Measurements from ENCODE around the gene ZNF774. TPM values are rescaled to one million over a fixed set of nuclear protein-coding genes. Genes with fewer than 3 reads are reported as not detected.
A peak's percentile ranks its signal among the peaks of the same experiment; 100 is the strongest.

ZNF774 gene
- total and polyA plus RNA-seq, 2 of the 8 experiments (the other 6 are each of a cell fraction or from before 2014, with no cell fraction given), result 0.82 to 2.6 TPM

DNA sequence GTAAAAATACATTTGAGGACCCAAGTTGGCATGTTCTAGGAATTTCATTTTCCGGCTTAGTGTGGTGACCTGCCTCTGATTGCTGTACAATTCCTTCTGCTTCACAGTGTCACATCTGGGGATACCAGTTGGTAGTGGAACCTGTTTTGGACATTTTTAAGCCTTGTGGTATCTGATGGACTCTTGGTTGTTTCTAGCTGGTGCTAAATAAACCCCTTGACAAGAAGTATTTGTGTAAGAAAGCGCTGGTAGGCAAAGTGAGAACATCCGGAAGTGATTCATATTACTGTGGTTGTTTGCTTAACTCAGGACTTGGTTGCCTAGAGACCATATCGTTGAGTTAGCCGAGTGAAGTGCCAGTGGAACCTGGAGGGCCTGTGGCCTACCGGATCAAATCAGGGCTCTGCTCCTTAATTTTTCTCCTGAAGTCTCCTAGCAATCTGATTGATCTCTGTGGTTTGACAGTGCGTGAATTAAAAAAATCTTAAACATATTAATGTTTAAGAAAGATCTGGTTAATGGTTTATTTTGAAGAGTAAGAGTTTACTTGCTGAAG lies 48.8 kb downstream of the ZNF774 start:
- WGBS, 2 experiments (ENCODE audit: extremely low coverage in 1 of 2, insufficient coverage in 1 of 2, insufficient read length in 1 of 2, insufficient replicate concordance in 2 of 2, low coverage in 1 of 2, low lambda C conversion rate in 2 of 2, missing lambda C conversion rate in 1 of 2), result 30% methylated on average over 7 of the region's 7 CpGs; no CpG with 5 or more reads in 1 of the 2 experiments
- no peak overlapping the region for H3K4ac ChIP-seq (replicated peaks; ENCODE audit: insufficient read length, low read depth, low read length)
- H3K18ac ChIP-seq (ENCODE audit: extremely low read depth, low read length), result no peak overlapping the region
- TF ChIP-seq, protein P1, sequence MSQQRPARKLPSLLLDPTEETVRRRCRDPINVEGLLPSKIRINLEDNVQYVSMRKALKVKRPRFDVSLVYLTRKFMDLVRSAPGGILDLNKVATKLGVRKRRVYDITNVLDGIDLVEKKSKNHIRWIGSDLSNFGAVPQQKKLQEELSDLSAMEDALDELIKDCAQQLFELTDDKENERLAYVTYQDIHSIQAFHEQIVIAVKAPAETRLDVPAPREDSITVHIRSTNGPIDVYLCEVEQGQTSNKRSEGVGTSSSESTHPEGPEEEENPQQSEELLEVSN (IDR thresholded peaks at IDR 0.05), result no peak
- TF ChIP-seq JUND (IDR thresholded peaks at IDR 0.05; ENCODE audit: low read length) (peak; percentile 88), POLR2A (IDR thresholded peaks at IDR 0.05; ENCODE audit: control extremely low read depth in 1 of 2, low read depth in 2 of 2, low read length in 2 of 2) (peak; percentile 27 to 45; a peak in 2 of 3 replicates), ZNF274 (IDR thresholded peaks at IDR 0.05; ENCODE audit: borderline replicate concordance, extremely low read depth, low read length) (no peak), SP1 (IDR thresholded peaks at IDR 0.05; ENCODE audit: low read depth, low read length) (peak; percentile 47; the same call in 1 of the 2 replicates), GTF2F1 (IDR thresholded peaks at IDR 0.05; ENCODE audit: borderline replicate concordance, low read depth, low read length) (no peak), JUN (IDR thresholded peaks at IDR 0.05; ENCODE audit: low read depth, low read length) (peak; percentile 76), EP300 (IDR thresholded peaks at IDR 0.05; ENCODE audit: borderline replicate concordance in 1 of 2, low read depth in 2 of 2, low read length in 2 of 2) (peak in 1 of 2 experiments; percentile 72; a peak in 1 of 3 replicates), TAF1 (IDR thresholded peaks at IDR 0.05; ENCODE audit: low read depth, low read length) (peak; percentile 55; the same call in 1 of the 2 replicates), TBP (IDR thresholded peaks at IDR 0.05; ENCODE audit: low read depth, low read length) (no peak), HDAC6 (IDR thresholded peaks at IDR 0.05; ENCODE audit: low read depth, low read length) (no peak)
- no peaks in the 10 kb centered on the region for H3K27me3 ChIP-seq (replicated peaks in 1 of 4; ENCODE audit: control insufficient read depth in 3 of 4, extremely low read depth in 1 of 4, insufficient read depth in 3 of 4, low read length in 3 of 4)
- H3K9ac ChIP-seq (replicated peaks in 1 of 4; ENCODE audit: extremely low read depth in 1 of 4, low read depth in 3 of 4, low read length in 3 of 4), result peak overlapping the region in 2 of 4 experiments; percentile 40; a peak in 3 of 7 replicates
- H2BK5ac ChIP-seq (ENCODE audit: low read depth, low read length), result peak overlapping the region; percentile 62
- DNase-seq (ENCODE audit: low read depth in 1 of 2, low spot score in 2 of 2) (no peak), FAIRE-seq (peak; percentile 92)
- no peak overlapping the region for H4K5ac ChIP-seq (ENCODE audit: insufficient read length, low read depth, low read length)
- no peak overlapping the region for H2BK15ac ChIP-seq (ENCODE audit: low read length)
- H2BK120ac ChIP-seq (replicated peaks; ENCODE audit: low read depth, low read length), result no peak overlapping the region
- H3K36me3 ChIP-seq (ENCODE audit: control insufficient read depth in 2 of 4, insufficient read depth in 4 of 4, low read length in 3 of 4), result no peaks in the 10 kb centered on the region
- H3K23me2 ChIP-seq (ENCODE audit: low read depth, low read length), result no peaks in the 10 kb centered on the region
- peak overlapping the region; percentile 47 to 50 for H3K4me2 ChIP-seq (ENCODE audit: insufficient read depth in 1 of 2, low read depth in 2 of 2, low read length in 2 of 2)
- no peak overlapping the region for H4K8ac ChIP-seq (ENCODE audit: extremely low read depth, insufficient read depth, low read length)
- CTCF ChIA-PET (ENCODE audit: partially characterized antibody), result interaction anchor here (1.0 to 1.7 kb wide), 3 partner anchors 11 to 81 kb away, joined by 3 to 8 read pairs (median 3); no protein-coding TSS in a partner anchor
- peak overlapping the region in 2 of 4 experiments; percentile 15 to 31; a peak in 3 of 8 replicates for H3K4me3 ChIP-seq (ENCODE audit: extremely low read depth in 1 of 4, insufficient read depth in 2 of 4, low read depth in 3 of 4, low read length in 4 of 4)
- H3K9me3 ChIP-seq (ENCODE audit: insufficient read depth in 2 of 2, low read depth in 1 of 2, low read length in 1 of 2), result no peaks in the 10 kb centered on the region
- peak overlapping the region; percentile 51 for H3K27ac ChIP-seq (ENCODE audit: low read depth, low read length)
- H2BK12ac ChIP-seq (ENCODE audit: low read depth, low read length), result peak overlapping the region; percentile 10; the same call in 1 of the 2 replicates
- no peak overlapping the region for H2AK5ac ChIP-seq (ENCODE audit: low read depth, low read length)
- POLR2A ChIA-PET (ENCODE audit: partially characterized antibody), result interaction anchor here (1.0 to 1.6 kb wide), 4 partner anchors 10 to 13 kb away, joined by 3 to 12 read pairs (median 3); partner anchors contain the start of gene IQGAP1
- peaks cover 10 to 18% (median 14%) of the 10 kb centered on the region in 4 experiments for H3K4me1 ChIP-seq (replicated peaks in 1 of 4; ENCODE audit: control insufficient read depth in 3 of 4, insufficient read depth in 4 of 4, low read length in 3 of 4)
- H4K91ac ChIP-seq (replicated peaks; ENCODE audit: insufficient read length, low read length), result no peak overlapping the region
- H3K79me1 ChIP-seq (ENCODE audit: low read depth, low read length), result no peaks in the 10 kb centered on the region
- H2BK20ac ChIP-seq (ENCODE audit: low read length), result no peak overlapping the region
- peaks cover 17 to 94% of the 10 kb centered on the region in 2 experiments for H3K79me2 ChIP-seq (ENCODE audit: control insufficient read depth in 1 of 2, insufficient read depth in 2 of 2, low read length in 2 of 2)
- H3K56ac ChIP-seq (replicated peaks; ENCODE audit: insufficient read length, low read depth, low read length), result no peak overlapping the region
- H2AFZ ChIP-seq (ENCODE audit: low read length), result no peak overlapping the region
- no peak overlapping the region for H3K14ac ChIP-seq (ENCODE audit: insufficient read length)
- no peak overlapping the region for H3K23ac ChIP-seq (ENCODE audit: insufficient read length)
- H4K20me1 ChIP-seq (replicated peaks in 1 of 2; ENCODE audit: control insufficient read depth in 1 of 2, insufficient read depth in 2 of 2, low read length in 2 of 2), result no peaks in the 10 kb centered on the region

Data from H1 (cell line).